H1 (cell line): ENCODE data around the gene CDH15. TPM values are rescaled to one million over a fixed set of nuclear protein-coding genes. Genes with fewer than 3 reads are reported as not detected.

Experiments
- CTCF ChIA-PET: fragments of 300-600 bp; sonication (Branson Sonifier 250); formaldehyde crosslinking; loops from one replicate; lab custom pipeline; 2021; ENCODE audit not compliant: partially characterized antibody; lab: Charles Lee
- POLR2A ChIA-PET: fragments of 300-600 bp; sonication (Branson Sonifier 250); formaldehyde crosslinking; loops from one replicate; lab custom pipeline; 2021; ENCODE audit warnings: inconsistent platforms; ENCODE audit not compliant: partially characterized antibody; lab: Charles Lee
- DNase-seq, 2 experiments: peaks; one replicate each; pipeline versions ENCODE4 v3.0.0 to v3.0.0-alpha.2; 2010 to 2022; ENCODE audit warnings: low spot score in 2 of 2, low read depth in 1 of 2, mixed read lengths in 1 of 2
- FAIRE-seq: peaks from 2 replicates; lab custom pipeline; 2011; peaks lifted over from hg19 to GRCh38; lab: Jason Lieb, UNC
- H2AFZ ChIP-seq: 2 replicates; pipeline ENCODE4 v1.8.1; 2012; ENCODE audit warnings: low read length, inconsistent platforms
- H2AK5ac ChIP-seq: 2 replicates; pipeline ENCODE4 v1.6.1; 2013; ENCODE audit warnings: low read depth, low read length
- H2BK120ac ChIP-seq: replicated peaks from 2 replicates; pipeline ENCODE3; 2013; ENCODE audit warnings: low read depth, low read length, inconsistent platforms
- H2BK12ac ChIP-seq: 2 replicates; pipeline ENCODE4 v1.6.1; 2013; ENCODE audit warnings: low read depth, low read length
- H2BK15ac ChIP-seq: 2 replicates; pipeline ENCODE4 v1.6.1; 2013; ENCODE audit warnings: low read length
- H2BK20ac ChIP-seq: 2 replicates; pipeline ENCODE4 v1.6.1; 2013; ENCODE audit warnings: low read length
- H2BK5ac ChIP-seq: 2 replicates; pipeline ENCODE4 v1.6.1; 2013; ENCODE audit warnings: low read depth, low read length
- H3K14ac ChIP-seq: 2 replicates; pipeline ENCODE4 v1.6.1; 2013; ENCODE audit warnings: inconsistent platforms; ENCODE audit not compliant: insufficient read length
- H3K18ac ChIP-seq: 2 replicates; pipeline ENCODE4 v1.6.1; 2013; ENCODE audit warnings: low read length; ENCODE audit errors: extremely low read depth
- H3K23ac ChIP-seq: 2 replicates; pipeline ENCODE4 v1.6.1; 2013; ENCODE audit warnings: inconsistent platforms; ENCODE audit not compliant: insufficient read length
- H3K23me2 ChIP-seq: 2 replicates; pipeline ENCODE4 v1.6.1; 2013; ENCODE audit warnings: low read depth, low read length
- H3K27ac ChIP-seq: 2 replicates; pipeline ENCODE4 v1.6.1; 2011; ENCODE audit warnings: low read depth, low read length, inconsistent platforms
- H3K27me3 ChIP-seq, 4 experiments: replicated peaks in 1 of 4; 1 replicate in 1 of 4; 2 replicates in 3 of 4; pipeline versions ENCODE4 v1.6.1 to v1.8.1; 2011 to 2013; ENCODE audit warnings: low read length in 3 of 4, mild to moderate bottlenecking in 3 of 4, inconsistent platforms in 2 of 4, mixed read lengths in 2 of 4, moderate library complexity in 1 of 4; ENCODE audit not compliant: control insufficient read depth in 3 of 4, insufficient read depth in 3 of 4; ENCODE audit errors: extremely low read depth in 1 of 4
- H3K36me3 ChIP-seq, 4 experiments: 2 replicates each; pipeline versions ENCODE4 v1.6.1 to v1.8.1; 2011 to 2013; ENCODE audit warnings: mild to moderate bottlenecking in 4 of 4, low read length in 3 of 4, moderate library complexity in 2 of 4, control low read depth in 1 of 4, inconsistent platforms in 1 of 4; ENCODE audit not compliant: insufficient read depth in 4 of 4, control insufficient read depth in 2 of 4
- H3K4ac ChIP-seq: replicated peaks from 2 replicates; pipeline ENCODE3; 2013; ENCODE audit warnings: low read length, low read depth, mixed read lengths, inconsistent platforms; ENCODE audit not compliant: insufficient read length
- H3K4me1 ChIP-seq, 4 experiments: replicated peaks in 1 of 4; 1 replicate in 1 of 4; 2 replicates in 3 of 4; pipeline versions ENCODE4 v1.6.1 to v1.8.1; 2011 to 2013; ENCODE audit warnings: low read length in 3 of 4, inconsistent platforms in 2 of 4, mixed read lengths in 1 of 4; ENCODE audit not compliant: insufficient read depth in 4 of 4, control insufficient read depth in 3 of 4
- H3K4me2 ChIP-seq, 2 experiments: 2 replicates each; pipeline versions ENCODE4 v1.6.1 to v1.8.1; 2011 to 2013; ENCODE audit warnings: low read depth in 2 of 2, low read length in 2 of 2, control low read depth in 1 of 2, inconsistent platforms in 1 of 2, mild to moderate bottlenecking in 1 of 2; ENCODE audit not compliant: insufficient read depth in 1 of 2
- H3K4me3 ChIP-seq, 4 experiments: fragments of 200-600, 300-600 bp in 1 of 4; sonication (generic), shearing (Covaris generic), sonication (Bioruptor Twin) in 1 of 4; 2 replicates each; pipeline versions ENCODE4 v1.5.1 to v1.8.1; 2011 to 2016; ENCODE audit warnings: low read length in 4 of 4, low read depth in 3 of 4, control low read depth in 2 of 4, inconsistent platforms in 2 of 4, mild to moderate bottlenecking in 2 of 4, mixed read lengths in 1 of 4, moderate library complexity in 1 of 4; ENCODE audit not compliant: insufficient read depth in 2 of 4; ENCODE audit errors: extremely low read depth in 1 of 4
- H3K56ac ChIP-seq: replicated peaks from 2 replicates; pipeline ENCODE3; 2013; ENCODE audit warnings: low read depth, mild to moderate bottlenecking, mixed read lengths, low read length, inconsistent platforms; ENCODE audit not compliant: insufficient read length
- H3K79me1 ChIP-seq: 2 replicates; pipeline ENCODE4 v1.6.1; 2013; ENCODE audit warnings: low read depth, low read length, control low read depth
- H3K79me2 ChIP-seq, 2 experiments: 2 replicates each; pipeline versions ENCODE4 v1.6.1 to v1.8.1; 2012 to 2013; ENCODE audit warnings: low read length in 2 of 2, mild to moderate bottlenecking in 2 of 2, inconsistent platforms in 1 of 2; ENCODE audit not compliant: insufficient read depth in 2 of 2, control insufficient read depth in 1 of 2
- H3K9ac ChIP-seq, 4 experiments: replicated peaks in 1 of 4; 1 replicate in 1 of 4; 2 replicates in 3 of 4; pipeline versions ENCODE4 v1.6.1 to v1.8.1; 2011 to 2013; ENCODE audit warnings: low read depth in 3 of 4, low read length in 3 of 4, control low read depth in 2 of 4, mild to moderate bottlenecking in 2 of 4, moderate library complexity in 2 of 4, inconsistent platforms in 1 of 4; ENCODE audit errors: extremely low read depth in 1 of 4
- H3K9me3 ChIP-seq, 2 experiments: 2 replicates each; pipeline versions ENCODE4 v1.6.1 to v1.8.1; 2012 to 2013; ENCODE audit warnings: mild to moderate bottlenecking in 2 of 2, moderate library complexity in 2 of 2, control low read depth in 1 of 2, inconsistent platforms in 1 of 2, low read depth in 1 of 2, low read length in 1 of 2, mixed read lengths in 1 of 2; ENCODE audit not compliant: insufficient read depth in 2 of 2
- H4K20me1 ChIP-seq, 2 experiments: replicated peaks in 1 of 2; 2 replicates each; pipeline versions ENCODE3 to v1.8.1; 2011 to 2013; ENCODE audit warnings: inconsistent platforms in 2 of 2, low read length in 2 of 2, mild to moderate bottlenecking in 1 of 2; ENCODE audit not compliant: insufficient read depth in 2 of 2, control insufficient read depth in 1 of 2
- H4K5ac ChIP-seq: 2 replicates; pipeline ENCODE4 v1.6.1; 2013; ENCODE audit warnings: low read length, low read depth, mixed read lengths, inconsistent platforms; ENCODE audit not compliant: insufficient read length
- H4K8ac ChIP-seq: 2 replicates; pipeline ENCODE4 v1.8.0; 2013; ENCODE audit warnings: mild to moderate bottlenecking, moderate library complexity, low read length, inconsistent platforms; ENCODE audit not compliant: insufficient read depth; ENCODE audit errors: extremely low read depth
- H4K91ac ChIP-seq: replicated peaks from 2 replicates; pipeline ENCODE3; 2013; ENCODE audit warnings: low read length, mixed read lengths, inconsistent platforms; ENCODE audit not compliant: insufficient read length
- CREB1 ChIP-seq: IDR thresholded peaks from 2 replicates; pipeline ENCODE4 v1.6.1; 2012; ENCODE audit warnings: inconsistent platforms
- KDM1A ChIP-seq: fragments of 200-600, 300-600 bp; sonication (generic); IDR thresholded peaks from 2 replicates; pipeline ENCODE4 v1.7.1; 2016; ENCODE audit warnings: mild to moderate bottlenecking, low read length, borderline replicate concordance
- NANOG ChIP-seq: IDR thresholded peaks from 2 replicates; pipeline ENCODE4 v1.6.1; 2011; ENCODE audit warnings: low read length, low read depth, mild to moderate bottlenecking, inconsistent platforms; ENCODE audit not compliant: insufficient read depth, poor library complexity, severe bottlenecking
- SP1 ChIP-seq: IDR thresholded peaks from 2 replicates; pipeline ENCODE4 v1.6.1; 2011; ENCODE audit warnings: low read depth, low read length
- WGBS, 2 experiments: shearing (Covaris generic) in 1 of 2; methylation state at CpG; one replicate each; pipeline versions ENCODE4 v1.1.6 to v1.1.7; 2013 to 2015; ENCODE audit warnings: low lambda C conversion rate in 2 of 2, mixed read lengths in 2 of 2, inconsistent platforms in 1 of 2, low coverage in 1 of 2, missing lambda C conversion rate in 1 of 2; ENCODE audit not compliant: insufficient replicate concordance in 2 of 2, insufficient coverage in 1 of 2, insufficient read length in 1 of 2; ENCODE audit errors: extremely low coverage in 1 of 2, missing lambda C conversion rate in 1 of 2; 5-methylcytosine and 5-hydroxymethylcytosine counted together
- polyA plus RNA-seq, 7 experiments: library from polyadenylated mRNA; depleted of rRNA in 3 of 7; stranded (reverse) in 5 of 7; unstranded in 2 of 7; fragments of >200 nt in 5 of 7; fragments of 200-250 nt in 2 of 7; gene quantifications; 1 replicate in 5 of 7; 2 replicates in 1 of 7; 4 replicates in 1 of 7; pipeline versions ENCODE4 v1.2.1 to v1.2.3, GENCODE V29; 2011 to 2013; ENCODE audit warnings: missing spikeins in 2 of 7, mixed read lengths in 2 of 7
- total RNA-seq: library from RNA; stranded (reverse); fragmentation: NEBNext Ultra II Directional; extraction: Animal tissue kit (Norgen Biotek cat#: 25700); gene quantifications from 2 replicates; pipeline ENCODE4 v1.2.1, GENCODE V29; 2021

CDH15 gene
- total and polyA plus RNA-seq, 2 of the 8 experiments (the other 6 are each of a cell fraction or from before 2014, with no cell fraction given): 0.50 to 0.82 TPM

DNA sequence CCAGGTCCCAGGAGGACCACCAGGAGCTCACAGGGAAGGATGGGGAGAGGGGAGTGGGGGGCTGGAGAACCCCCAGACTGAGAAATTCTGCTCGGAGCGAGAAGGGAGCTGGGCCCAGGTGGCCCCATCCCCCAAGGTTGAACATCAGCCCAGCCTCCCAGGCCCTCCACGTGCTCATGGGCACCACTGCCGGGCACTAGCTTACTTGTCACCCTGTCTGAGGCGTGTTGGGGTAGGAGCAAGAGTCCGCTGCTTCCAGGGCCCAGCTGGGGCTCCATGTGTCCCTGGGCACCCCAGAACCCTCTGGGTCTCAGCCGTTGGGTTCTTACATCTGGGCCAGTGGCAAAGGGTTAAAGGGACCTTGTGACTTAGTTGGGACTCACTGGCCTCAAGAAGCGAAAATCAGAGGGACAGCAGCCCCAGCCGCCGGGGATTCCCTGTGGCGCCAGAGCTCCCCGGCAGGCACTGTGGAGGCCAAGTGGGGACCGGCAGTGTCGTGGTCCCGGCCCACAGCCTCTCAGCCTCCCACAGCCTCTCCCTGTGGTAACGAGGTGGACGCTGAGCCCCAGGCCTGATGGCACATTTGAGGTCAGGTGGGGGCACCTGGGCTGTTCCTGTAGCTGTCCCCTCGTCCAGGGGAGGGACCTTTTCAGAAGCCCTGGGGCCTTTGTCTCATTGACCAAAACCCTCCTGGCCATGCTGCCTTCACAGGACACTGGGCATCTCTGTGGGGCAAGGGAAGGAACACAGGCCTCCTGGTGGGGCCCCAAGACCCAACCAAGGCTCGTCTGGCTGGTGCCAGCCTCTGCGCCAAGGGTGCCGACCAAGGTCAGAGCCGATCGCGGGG lies 33.7 kb upstream of the CDH15 start:
- TF ChIP-seq NANOG (no peak), KDM1A (no peak), SP1 (no peak), CREB1 (no peak)
- Histone ChIP-seq H2BK12ac (no peak overlapping the region), H2AK5ac (no peak overlapping the region), H3K4me1 (no peaks in the 10 kb centered on the region), H4K91ac (no peak overlapping the region), H3K36me3 (peaks cover 0 to 17% (median 10%) of the 10 kb centered on the region in 4 experiments; a peak in 4 of 8 replicates), H4K5ac (no peak overlapping the region), H3K56ac (no peak overlapping the region), H3K9me3 (no peaks in the 10 kb centered on the region), H3K14ac (no peak overlapping the region), H3K27me3 (no peaks in the 10 kb centered on the region; a peak in 1 of 7 replicates), H3K4me3 (no peak overlapping the region), H3K23me2 (no peaks in the 10 kb centered on the region), H3K4me2 (no peak overlapping the region), H2BK120ac (no peak overlapping the region), H4K20me1 (peaks cover 0 to 10% of the 10 kb centered on the region in 2 experiments), H3K79me2 (no peaks in the 10 kb centered on the region), H2BK20ac (no peak overlapping the region), H3K23ac (no peak overlapping the region), H2AFZ (no peak overlapping the region), H2BK15ac (no peak overlapping the region), H4K8ac (no peak overlapping the region; the same call in 1 of the 2 replicates), H3K27ac (no peak overlapping the region), H3K4ac (no peak overlapping the region), H3K79me1 (no peaks in the 10 kb centered on the region), H2BK5ac (no peak overlapping the region), H3K18ac (no peak overlapping the region), H3K9ac (no peak overlapping the region)
- POLR2A ChIA-PET: interaction anchor here (0.6 to 1.3 kb wide), 2 partner anchors 18 to 352 kb away, joined by 4 read pairs; no protein-coding TSS in a partner anchor
- 92% methylated on average over 24 of the region's 24 CpGs; no CpG with 5 or more reads in 1 of the 2 experiments for WGBS, 2 experiments
- CTCF ChIA-PET: interaction anchor here (0.7 to 1.4 kb wide), 5 partner anchors 15 to 391 kb away, joined by 3 to 4 read pairs (median 3); no protein-coding TSS in a partner anchor
- no peak for DNase-seq
- no peak for FAIRE-seq
